AG04450 (cell line): Measurements from ENCODE around the gene ASPRV1. TPM values are rescaled to one million over a fixed set of nuclear protein-coding genes. Genes with fewer than 3 reads are reported as not detected.
"Not testable (repeated sequence)": the region's sequence is repeated elsewhere in the genome, so short reads cannot be mapped to it uniquely, and the experiment has no call there.

Source experiments
- CTCF ChIA-PET: fragments of 300-600, 350-600 bp; formaldehyde crosslinking; extraction: SDS; loops from one replicate; lab custom pipeline; 2022; ENCODE audit warnings: antibody characterized with exemption, inconsistent platforms; lab: Charles Lee
- POLR2A ChIA-PET: fragments of 350-600 bp; formaldehyde crosslinking; extraction: SDS; loops from one replicate; lab custom pipeline; 2021; ENCODE audit warnings: antibody characterized with exemption, inconsistent platforms; lab: Yijun Ruan, JAX
- DNase-seq: peaks from one replicate; pipeline ENCODE4 v3.0.0-alpha.2; 2011; ENCODE audit warnings: low read depth, low spot score
- H3K27ac ChIP-seq: one replicate; pipeline ENCODE4 v1.5.1; 2012; ENCODE audit warnings: low read depth, low read length, control low read depth
- H3K27me3 ChIP-seq: one replicate; pipeline ENCODE4 v1.6.0; 2012; ENCODE audit warnings: low read length; ENCODE audit not compliant: control insufficient read depth, insufficient read depth
- H3K4me3 ChIP-seq: 2 replicates; pipeline ENCODE4 v1.5.1; 2011; ENCODE audit warnings: mild to moderate bottlenecking, low read depth, low read length, control low read depth
- H3K9me3 ChIP-seq: 2 replicates; pipeline ENCODE4 v1.5.1; 2012; ENCODE audit warnings: low read length; ENCODE audit not compliant: control insufficient read depth, insufficient read depth
- CTCF ChIP-seq: IDR thresholded peaks from 2 replicates; pipeline ENCODE4 v1.5.1; 2011; ENCODE audit warnings: low read depth, low read length, control low read depth, inconsistent platforms
- polyA plus RNA-seq: library from polyadenylated mRNA; depleted of rRNA; stranded (reverse); fragments of >200 nt; gene quantifications from 2 replicates; pipeline ENCODE4 v1.2.3, GENCODE V29; 2011

ASPRV1 gene
- polyA plus RNA-seq, 1 experiment = 0.11 TPM

DNA sequence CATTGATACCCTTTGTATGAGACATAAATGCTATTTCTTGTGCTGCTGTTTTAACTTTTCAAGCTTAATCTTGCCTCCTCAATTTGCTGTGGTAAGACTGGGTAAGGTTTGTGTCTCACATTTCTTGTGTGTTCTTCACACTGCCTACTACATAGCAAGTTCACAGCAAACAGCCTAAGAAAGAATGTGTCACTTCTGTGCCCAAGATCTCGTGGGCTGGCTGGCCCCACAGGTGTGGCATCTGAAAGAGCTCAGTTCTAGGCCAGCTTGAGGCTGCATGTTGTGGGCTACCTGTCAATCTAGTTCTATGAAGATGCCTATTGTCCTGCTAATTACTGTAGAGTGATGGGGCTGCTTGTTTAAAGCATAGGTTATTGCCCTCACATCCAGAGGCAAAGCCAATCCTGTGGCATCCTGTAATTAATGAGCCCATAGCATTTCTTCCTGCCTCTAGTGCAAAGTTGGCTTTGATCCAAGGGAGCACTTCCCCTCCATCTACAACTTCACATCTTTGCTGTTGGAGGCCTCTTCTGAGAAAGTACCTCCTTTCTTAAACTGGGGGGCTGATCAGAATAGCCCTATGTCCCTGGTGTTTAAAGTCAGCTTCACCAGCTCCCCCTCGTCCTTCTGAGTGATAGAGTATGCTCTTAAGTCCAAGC, 40.9 kb upstream of the ASPRV1 start:
- DNase-seq = no peak
- H3K27ac ChIP-seq = no peak overlapping the region
- ChIA-PET POLR2A (no interaction called here), CTCF (interaction anchor here (1.5 kb wide), 1 partner anchor 68 kb away, joined by 5 read pairs; no protein-coding TSS in a partner anchor)
- H3K9me3 ChIP-seq = no peaks in the 10 kb centered on the region
- no peak overlapping the region for H3K4me3 ChIP-seq
- TF ChIP-seq CTCF = no peak
- no peaks in the 10 kb centered on the region for H3K27me3 ChIP-seq

GRCh38 chr2:70000529-70000928, 39.1 kb upstream of the ASPRV1 start:
- H3K27me3 ChIP-seq, H3K9me3 ChIP-seq, POLR2A ChIA-PET, CTCF ChIA-PET, H3K4me3 ChIP-seq, H3K27ac ChIP-seq, DNase-seq: not testable (repeated sequence)

- ChIA-PET CTCF (no interaction called here), POLR2A (interaction anchor here (0.5 to 0.6 kb wide), 2 partner anchors 11 to 191 kb away, joined by 3 read pairs; no protein-coding TSS in a partner anchor)
- no peak for DNase-seq
- Histone ChIP-seq H3K27ac (no peak overlapping the region), H3K27me3 (no peaks in the 10 kb centered on the region), H3K9me3 (no peaks in the 10 kb centered on the region), H3K4me3 (no peak overlapping the region)
- no peak for TF ChIP-seq CTCF
Measured at GRCh38 chr2:69998761-69999160, 37.3 kb upstream of the ASPRV1 start.

- ChIA-PET CTCF (interaction anchor here (0.6 to 1.3 kb wide), 4 partner anchors 10 to 74 kb away, joined by 3 to 7 read pairs (median 4); no protein-coding TSS in a partner anchor), POLR2A (no interaction called here)
- Histone ChIP-seq H3K27me3 (no peaks in the 10 kb centered on the region), H3K4me3 (no peak overlapping the region), H3K27ac (no peak overlapping the region), H3K9me3 (no peaks in the 10 kb centered on the region)
- no peak for DNase-seq
- TF ChIP-seq CTCF = no peak
Measured at GRCh38 chr2:69997015-69997830, 35.8 kb upstream of the ASPRV1 start.

DNA sequence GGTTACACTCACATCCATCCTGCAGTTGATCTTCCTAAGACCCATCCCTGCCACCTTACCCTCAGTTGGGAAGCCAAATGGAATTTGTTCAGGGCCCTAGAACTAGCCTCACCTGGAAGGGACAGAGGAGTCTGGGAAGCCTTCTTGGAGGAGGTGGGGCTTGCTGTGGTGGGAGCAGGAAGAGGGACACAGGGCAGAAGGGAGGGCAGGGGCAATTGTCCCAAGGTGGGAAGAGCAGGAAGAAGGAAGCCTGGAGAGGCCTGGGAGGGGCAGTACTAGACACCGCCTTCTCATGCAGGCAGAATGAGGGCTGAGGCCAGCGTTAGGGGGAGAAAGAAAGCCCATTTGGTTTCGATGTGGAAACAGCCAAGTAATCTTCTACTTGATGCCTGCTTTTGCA, 34.1 kb upstream of the ASPRV1 start:
- no peak for TF ChIP-seq CTCF
- ChIA-PET POLR2A (interaction anchor here (0.6 kb wide), 1 partner anchor 134 kb away, joined by 3 read pairs; no protein-coding TSS in a partner anchor), CTCF (interaction anchor here (1.3 kb wide), 1 partner anchor 75 kb away, joined by 3 read pairs; no protein-coding TSS in a partner anchor)
- Histone ChIP-seq H3K27ac (no peak overlapping the region), H3K4me3 (no peak overlapping the region), H3K9me3 (no peaks in the 10 kb centered on the region), H3K27me3 (no peaks in the 10 kb centered on the region)
- no peak for DNase-seq
